OCI-LY3 (cell line): ENCODE data around the gene DDIT4.

ENCODE experiments used
- H2AFZ ChIP-seq: fragments of 200-600, 300-600 bp; shearing (Covaris generic); 2 replicates; pipeline ENCODE4 v1.6.0; 2014; ENCODE audit warnings: antibody characterized with exemption, low read depth, low read length
- H3K27ac ChIP-seq: fragments of 200-600, 300-600 bp; sonication (generic); 2 replicates; pipeline ENCODE4 v1.5.1; 2014; ENCODE audit warnings: mild to moderate bottlenecking, low read length, moderate library complexity, mixed read lengths
- H3K27me3 ChIP-seq: fragments of 200-600, 300-600 bp; sonication (generic); 2 replicates; pipeline ENCODE4 v1.6.1; 2014; ENCODE audit warnings: low read depth, low read length, mixed read lengths
- H3K36me3 ChIP-seq: fragments of 200-600, 300-600 bp; sonication (generic); replicated peaks from 2 replicates; pipeline ENCODE3; 2014; ENCODE audit warnings: low read depth, low read length, mixed read lengths
- H3K4me1 ChIP-seq: fragments of 300-600, 200-600 bp; sonication (generic); 2 replicates; pipeline ENCODE4 v1.6.1; 2014; ENCODE audit warnings: low read length, mixed read lengths
- H3K4me2 ChIP-seq: fragments of 200-600, 300-600 bp; sonication (generic); 2 replicates; pipeline ENCODE4 v1.6.1; 2014; ENCODE audit warnings: low read length, mixed read lengths
- H3K4me3 ChIP-seq: fragments of 300-600, 200-600 bp; sonication (generic); 2 replicates; pipeline ENCODE4 v1.5.1; 2014; ENCODE audit warnings: antibody characterized with exemption, mild to moderate bottlenecking, low read length, moderate library complexity
- H3K79me2 ChIP-seq: fragments of 300-600, 200-600 bp; shearing (Covaris generic); 2 replicates; pipeline ENCODE4 v1.6.1; 2014; ENCODE audit warnings: mild to moderate bottlenecking, low read length, mixed read lengths
- H3K9ac ChIP-seq: fragments of 300-600, 200-600 bp; shearing (Covaris generic); 2 replicates; pipeline ENCODE4 v1.6.0; 2014; ENCODE audit warnings: mild to moderate bottlenecking, low read length, moderate library complexity
- H3K9me3 ChIP-seq: fragments of 200-600, 300-600 bp; shearing (Covaris generic); 2 replicates; pipeline ENCODE4 v1.6.1; 2014; ENCODE audit warnings: low read length, mixed read lengths; ENCODE audit not compliant: insufficient read depth
- H4K20me1 ChIP-seq: fragments of 200-600, 300-600 bp; sonication (generic); 2 replicates; pipeline ENCODE4 v1.6.1; 2016; ENCODE audit warnings: low read length, mixed read lengths; ENCODE audit not compliant: insufficient read depth
- CTCF ChIP-seq: fragments of 200-600, 300-600 bp; sonication (generic); IDR thresholded peaks from 2 replicates; pipeline ENCODE4 v1.5.1; 2014; ENCODE audit warnings: antibody characterized with exemption, low read length, low read depth
- EZH2phosphoT487 ChIP-seq: fragments of 200-600 bp; shearing (Covaris generic); IDR thresholded peaks from 2 replicates; pipeline ENCODE4 v1.6.1; 2018; ENCODE audit warnings: antibody characterized with exemption, mixed run types, low read depth

The DDIT4 gene

DNA sequence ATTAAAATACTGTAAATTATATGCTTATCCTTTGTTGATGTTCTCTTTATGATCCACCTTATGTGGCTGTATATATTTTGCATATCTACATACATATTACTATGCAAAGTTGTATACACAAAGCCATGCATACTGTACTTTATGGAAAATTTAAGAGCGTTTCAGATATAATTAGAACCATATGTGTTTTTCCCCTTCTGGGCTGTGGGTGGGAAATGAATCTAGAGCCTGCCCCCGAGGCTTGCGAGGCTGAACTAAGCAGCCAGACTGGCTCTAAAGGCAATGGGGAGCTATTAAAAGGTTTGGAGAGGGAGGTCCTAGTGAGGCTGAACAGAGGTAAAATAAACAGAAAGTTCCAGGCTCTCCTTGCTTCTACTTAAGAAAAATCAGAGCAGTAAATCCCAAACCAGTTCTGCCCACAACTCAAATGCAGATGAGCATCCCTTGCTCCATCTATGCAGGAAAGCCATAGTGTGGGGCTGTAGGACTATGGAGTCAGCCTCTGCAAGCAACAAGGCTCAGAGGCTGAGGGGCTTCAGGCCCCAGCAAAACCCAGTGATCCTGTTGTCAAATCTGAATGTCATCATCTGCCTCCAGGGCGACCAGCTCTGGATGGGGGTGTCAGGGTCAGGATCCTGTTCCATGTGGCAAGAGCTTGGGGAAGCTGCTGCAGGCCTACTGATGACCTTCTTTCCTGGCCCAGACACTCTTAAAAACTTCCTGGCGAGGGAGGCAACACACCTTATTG, 14.1 kb upstream of the DDIT4 start:
- H3K4me3 ChIP-seq: peak overlapping the region; percentile 83
- peaks cover 3% of the 10 kb centered on the region; the same call in 1 of the 2 replicates for H3K27me3 ChIP-seq
- H3K27ac ChIP-seq: peak overlapping the region; percentile 98
- no peak overlapping the region for H2AFZ ChIP-seq
- peak overlapping the region; percentile 96 for H3K4me2 ChIP-seq
- no peaks in the 10 kb centered on the region for H4K20me1 ChIP-seq
- no peaks in the 10 kb centered on the region for H3K79me2 ChIP-seq
- TF ChIP-seq CTCF (no peak), EZH2phosphoT487 (no peak)
- H3K36me3 ChIP-seq: no peaks in the 10 kb centered on the region
- no peaks in the 10 kb centered on the region for H3K9me3 ChIP-seq
- peaks cover 74% of the 10 kb centered on the region for H3K4me1 ChIP-seq
- H3K9ac ChIP-seq: peak overlapping the region; percentile 81

DNA sequence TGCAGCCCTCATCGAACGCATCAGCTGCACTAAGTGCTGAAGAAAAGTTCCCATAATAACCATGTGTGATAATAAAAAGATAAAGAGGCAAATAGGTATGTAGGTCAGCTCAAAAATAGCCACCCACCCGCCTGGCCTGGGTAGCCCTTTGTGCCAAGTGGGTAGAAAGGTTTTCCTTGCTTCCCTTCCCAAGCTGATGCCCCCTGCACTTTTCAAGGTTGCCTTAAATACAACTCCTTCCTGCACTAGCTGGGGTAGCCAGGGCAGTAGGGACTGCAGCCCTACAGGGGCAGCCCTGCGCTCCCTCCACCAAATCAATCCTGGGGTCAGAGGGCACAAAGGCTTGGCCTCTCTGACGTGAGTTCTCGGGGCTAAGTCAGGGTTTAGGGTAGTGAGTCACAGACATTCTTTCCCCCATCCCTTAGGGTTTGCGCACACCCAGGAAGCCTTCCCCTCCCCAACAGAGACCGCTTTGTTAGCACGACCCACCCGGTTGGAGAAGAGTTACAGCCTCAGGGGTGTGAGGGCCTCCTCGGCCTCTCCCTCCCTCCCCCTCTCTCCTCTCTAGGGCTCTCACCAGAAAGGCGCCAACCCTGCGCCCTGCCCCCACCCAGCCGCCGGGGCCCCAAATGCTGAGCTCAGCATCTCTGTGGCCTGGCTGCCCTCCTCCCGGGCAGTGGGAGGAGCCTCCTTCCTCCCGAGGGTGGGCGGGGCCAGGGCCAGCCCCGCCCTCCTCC, 13.3 kb upstream of the DDIT4 start:
- Histone ChIP-seq H3K9me3 (no peaks in the 10 kb centered on the region), H3K4me3 (peak overlapping the region; percentile 83), H3K27me3 (peaks cover 3% of the 10 kb centered on the region; the same call in 1 of the 2 replicates), H4K20me1 (no peaks in the 10 kb centered on the region), H3K4me2 (peak overlapping the region; percentile 96), H3K27ac (peak overlapping the region; percentile 98), H3K9ac (peak overlapping the region; percentile 81), H3K36me3 (no peaks in the 10 kb centered on the region), H3K79me2 (no peaks in the 10 kb centered on the region), H2AFZ (peak overlapping the region; percentile 75), H3K4me1 (peaks cover 67% of the 10 kb centered on the region)
- no peak for TF ChIP-seq EZH2phosphoT487
- no peak for TF ChIP-seq CTCF

- peak overlapping the region; percentile 0; the same call in 1 of the 2 replicates for H2AFZ ChIP-seq
- peaks cover 71% of the 10 kb centered on the region for H3K4me1 ChIP-seq
- TF ChIP-seq CTCF (no peak; the same call in 1 of the 2 replicates), EZH2phosphoT487 (no peak)
- peak overlapping the region; percentile 81 for H3K9ac ChIP-seq
- H3K36me3 ChIP-seq: no peaks in the 10 kb centered on the region
- peaks cover 2% of the 10 kb centered on the region; the same call in 1 of the 2 replicates for H3K27me3 ChIP-seq
- H3K27ac ChIP-seq: peak overlapping the region; percentile 98
- H3K79me2 ChIP-seq: no peaks in the 10 kb centered on the region
- H3K9me3 ChIP-seq: no peaks in the 10 kb centered on the region
- H3K4me2 ChIP-seq: peak overlapping the region; percentile 96
- no peaks in the 10 kb centered on the region for H4K20me1 ChIP-seq
- H3K4me3 ChIP-seq: peak overlapping the region; percentile 83
These were observed 12.5 kb upstream of the DDIT4 start for GRCh38 chr10:72260976-72261783.
